NAMALWA (cell line): Measurements from ENCODE around the gene MEGF11.

Experiments
- DNase-seq: peaks from one replicate; pipeline ENCODE4 v3.0.0-alpha.2; 2015; ENCODE audit warnings: low spot score

MEGF11 gene

DNA sequence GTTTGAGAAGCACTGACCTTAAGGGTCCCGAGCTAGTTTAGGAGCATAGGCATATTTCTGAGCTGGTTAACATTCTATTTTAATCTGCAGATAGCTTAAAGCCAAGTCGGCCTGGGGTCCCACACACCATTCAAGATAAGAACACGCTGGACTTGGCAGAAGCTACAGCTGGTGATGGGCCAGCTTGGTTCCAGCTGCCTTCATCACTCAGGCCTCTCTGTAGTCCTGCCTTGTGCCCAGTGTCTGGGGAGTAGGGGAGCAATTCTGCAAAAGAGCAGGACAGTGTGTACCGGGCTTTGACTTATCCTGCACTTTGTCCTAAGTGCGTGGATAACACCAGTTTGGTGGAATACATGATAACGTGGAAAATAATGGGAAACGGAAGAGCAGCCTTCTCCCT is 164.5 kb downstream of the MEGF11 start:
- DNase-seq = no peak

DNA sequence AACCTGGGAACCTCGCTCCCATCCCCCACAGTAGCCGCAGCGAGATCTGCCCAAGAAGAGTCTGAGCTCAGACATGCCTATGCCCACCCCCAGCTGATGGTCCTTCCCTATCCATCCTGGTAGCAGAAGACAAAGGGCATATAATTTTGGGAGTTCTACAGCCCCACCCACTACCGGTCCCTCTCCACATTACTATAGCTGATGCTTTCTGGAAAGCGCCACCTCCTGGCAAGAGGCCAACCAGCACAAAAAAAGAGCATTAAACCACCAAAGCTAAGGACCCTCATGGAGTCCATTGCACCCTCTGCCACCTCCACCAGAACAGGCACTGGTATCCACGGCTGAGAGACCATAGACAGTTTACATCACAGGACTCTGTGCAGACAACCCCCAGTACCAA is 168.4 kb downstream of the MEGF11 start:
- DNase-seq = peak; percentile 51

- no peak for DNase-seq
These were observed 168.8 kb downstream of the MEGF11 start for GRCh38 chr15:66084704-66085103.

DNA sequence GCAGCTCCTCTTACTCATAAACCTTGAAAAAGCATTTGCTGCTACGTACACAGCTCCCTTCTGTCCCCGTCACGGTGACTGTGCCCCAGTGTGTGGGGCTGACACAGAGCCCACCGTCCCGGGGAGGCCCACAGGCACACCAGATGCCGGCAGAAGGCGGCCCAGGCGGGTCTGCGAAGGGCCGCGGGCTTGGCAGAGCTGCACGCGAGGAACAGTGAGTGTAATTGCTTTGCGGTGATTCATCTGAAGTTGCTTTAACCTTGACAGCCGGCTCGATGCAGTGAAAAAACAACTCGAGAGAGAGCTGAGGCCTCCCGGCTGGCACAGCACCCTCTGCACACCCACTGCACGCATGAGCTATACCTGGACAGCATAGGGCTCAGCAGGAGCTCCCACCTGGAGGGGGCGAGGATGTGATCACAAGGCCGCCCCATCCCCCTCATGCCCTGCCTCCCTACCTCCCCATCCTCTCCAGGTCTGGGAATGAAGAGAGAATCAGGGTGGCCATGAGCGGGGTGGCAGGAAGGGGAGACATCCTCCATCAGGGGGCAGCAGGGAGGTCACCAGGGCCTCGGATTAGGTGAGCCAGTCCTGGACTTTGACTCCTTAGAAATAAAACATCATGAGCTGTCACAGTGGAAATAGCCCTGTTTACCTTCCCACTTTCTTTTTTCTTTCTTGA is 172.7 kb downstream of the MEGF11 start:
- no peak for DNase-seq

GRCh38 chr15:66078929-66079275 is 174.6 kb downstream of the MEGF11 start:
- no peak for DNase-seq

DNA sequence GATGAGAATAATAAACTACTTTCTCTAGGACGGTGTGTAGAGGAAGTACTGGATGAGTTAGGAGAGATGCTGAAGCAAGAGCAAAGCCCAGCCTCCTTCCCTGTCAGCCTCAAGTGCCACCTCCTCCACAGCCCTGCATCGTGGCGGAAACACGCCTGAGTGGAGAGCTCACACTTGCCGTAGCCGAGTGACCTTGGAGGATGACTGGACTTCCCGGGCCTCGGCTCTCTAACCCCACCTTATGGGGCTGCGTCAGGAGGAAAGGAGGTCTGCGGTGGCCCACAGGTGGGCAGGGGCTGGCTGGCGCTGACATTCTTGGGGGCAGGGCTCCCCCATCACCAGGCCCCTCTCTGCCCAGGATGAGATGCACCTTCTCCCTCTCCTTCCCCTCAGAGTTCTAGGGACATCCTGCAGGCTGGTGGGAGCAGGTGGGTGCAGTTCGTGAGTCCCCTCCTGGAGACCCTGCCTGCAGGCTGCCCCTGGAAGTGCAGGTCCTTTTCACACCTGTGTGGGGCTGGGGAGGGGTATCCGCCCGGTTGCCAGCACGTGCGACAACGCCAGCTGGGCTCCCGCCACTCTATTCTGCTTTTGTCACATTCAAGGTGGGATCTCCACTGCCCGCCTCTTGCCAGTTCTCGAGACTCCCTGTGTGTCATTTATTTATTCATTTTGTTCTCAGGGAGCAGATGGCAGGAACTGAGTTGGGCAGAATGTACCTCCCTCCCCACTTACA is 175.2 kb downstream of the MEGF11 start:
- DNase-seq = no peak

GRCh38 chr15:66077320-66077663 is 176.3 kb downstream of the MEGF11 start:
- no peak for DNase-seq

- DNase-seq = no peak
These were observed 176.8 kb downstream of the MEGF11 start for GRCh38 chr15:66076591-66077319.

- DNase-seq = no peak
These were observed 177.6 kb downstream of the MEGF11 start for GRCh38 chr15:66075947-66076346.

GRCh38 chr15:66072616-66073361 is 180.8 kb downstream of the MEGF11 start:
- DNase-seq = no peak

GRCh38 chr15:66071921-66072295 is 181.6 kb downstream of the MEGF11 start:
- no peak for DNase-seq

DNA sequence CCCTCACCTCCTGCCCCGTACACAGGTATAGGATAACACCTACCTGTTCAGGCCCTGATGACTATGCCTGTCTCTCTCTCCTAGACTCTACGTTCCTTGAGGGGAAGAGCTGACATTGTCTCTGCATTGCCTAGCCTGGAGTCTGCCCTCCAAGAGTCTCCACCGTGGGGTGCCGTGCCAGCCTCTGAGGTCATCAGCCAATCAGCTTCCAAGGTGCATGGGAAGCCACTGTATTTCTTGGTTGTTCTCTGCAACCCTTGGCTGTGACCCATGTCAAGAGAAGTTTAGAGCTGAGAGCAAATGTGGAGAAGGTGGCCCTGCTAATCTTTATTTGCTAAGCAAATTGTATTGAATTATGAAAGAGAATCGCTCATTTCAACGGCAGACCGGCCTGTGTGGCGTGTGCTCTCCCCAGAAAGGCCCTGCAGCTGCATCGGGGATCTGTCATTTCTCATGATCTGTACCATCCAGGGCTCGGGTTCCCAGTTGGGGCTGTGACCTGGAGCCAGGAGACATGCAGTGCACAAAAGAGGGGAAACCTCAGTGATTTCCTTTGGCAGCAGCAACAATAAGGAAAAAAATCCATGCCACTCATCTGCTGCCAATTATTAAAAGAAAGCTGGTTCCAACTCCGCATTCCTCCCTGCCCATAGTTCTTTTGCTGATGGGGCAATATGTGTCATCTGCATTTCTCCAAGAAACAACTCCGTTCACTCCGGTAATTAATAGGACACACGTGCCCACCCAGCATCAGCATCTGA is 182.2 kb downstream of the MEGF11 start:
- DNase-seq = no peak

DNA sequence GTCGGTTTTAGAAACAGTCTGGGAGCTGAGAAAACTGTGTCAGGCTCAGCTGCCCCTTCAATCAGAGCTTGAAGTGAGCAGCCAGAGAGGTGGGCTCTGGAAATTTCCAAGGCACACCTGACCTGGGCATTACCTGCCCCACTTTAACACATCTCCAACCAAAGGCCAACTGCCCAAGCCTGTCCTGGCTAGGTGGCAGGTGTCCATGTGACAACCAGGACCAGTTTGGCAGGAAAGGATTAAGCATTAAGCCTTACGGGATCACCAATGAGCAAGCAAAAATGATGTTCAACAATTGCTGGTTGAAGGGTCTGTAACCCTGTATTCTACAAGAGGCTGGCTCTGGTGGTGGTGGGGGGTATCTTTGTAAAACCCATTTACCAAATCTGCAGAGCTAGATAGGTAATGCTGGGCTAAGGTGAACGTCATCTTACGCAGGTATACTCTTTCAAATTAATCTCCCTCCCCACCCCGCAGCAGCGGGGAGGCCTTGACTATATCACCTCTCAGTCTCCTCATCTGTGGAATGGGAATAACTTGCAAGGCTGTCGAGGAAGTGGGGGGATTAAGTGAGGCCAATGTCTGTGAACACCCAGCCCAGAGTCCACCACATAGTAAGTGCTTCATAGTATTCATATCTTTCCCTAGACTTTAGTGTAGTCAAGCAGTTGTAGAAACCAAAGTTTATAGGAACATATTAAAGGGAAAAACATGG is 183.2 kb downstream of the MEGF11 start:
- no peak for DNase-seq

DNA sequence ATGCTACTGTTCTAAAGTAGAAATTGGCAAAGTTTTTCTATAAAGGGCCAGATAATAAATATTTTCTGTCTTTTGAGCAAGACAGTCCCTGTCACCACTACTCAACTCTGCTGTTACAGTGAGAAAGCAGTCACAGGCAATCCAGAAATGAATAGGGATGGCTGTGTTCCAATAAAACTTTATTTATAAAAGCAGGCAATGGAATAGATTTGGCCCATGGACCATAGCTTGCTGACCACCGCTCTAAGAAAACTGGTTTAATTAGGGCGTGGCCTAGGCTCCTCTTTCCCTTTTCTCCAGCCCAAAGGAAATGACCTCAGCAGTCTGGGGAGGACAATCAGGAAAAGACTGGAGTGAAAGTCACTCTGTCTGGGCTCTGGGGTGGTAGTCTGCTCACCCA is 183.8 kb downstream of the MEGF11 start:
- DNase-seq = no peak

GRCh38 chr15:66068801-66069200 is 184.7 kb downstream of the MEGF11 start:
- no peak for DNase-seq

- DNase-seq = no peak
These were observed 185.9 kb downstream of the MEGF11 start for GRCh38 chr15:66067687-66068086.

DNA sequence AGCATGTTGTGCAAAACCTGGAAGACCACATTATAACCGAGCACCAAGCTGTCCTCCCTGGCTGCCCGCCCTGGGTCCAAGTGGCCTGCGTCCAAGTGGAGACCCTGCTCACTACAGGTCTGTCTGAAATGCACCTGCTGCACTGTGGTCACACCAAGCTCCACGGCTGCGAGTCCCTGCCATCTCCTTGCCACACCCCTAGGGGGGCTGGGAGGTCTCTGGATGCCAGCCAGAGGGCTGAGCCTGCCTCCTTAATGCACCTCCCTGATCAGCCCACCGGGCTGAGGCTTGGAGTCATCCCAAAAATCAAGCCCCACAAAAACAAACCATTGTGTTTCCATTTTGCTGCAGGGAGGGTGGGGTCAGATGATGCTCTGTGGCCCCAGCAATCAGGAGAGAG is 187.1 kb downstream of the MEGF11 start:
- no peak for DNase-seq

- DNase-seq = no peak
These were observed 187.5 kb downstream of the MEGF11 start for GRCh38 chr15:66066005-66066404.

DNA sequence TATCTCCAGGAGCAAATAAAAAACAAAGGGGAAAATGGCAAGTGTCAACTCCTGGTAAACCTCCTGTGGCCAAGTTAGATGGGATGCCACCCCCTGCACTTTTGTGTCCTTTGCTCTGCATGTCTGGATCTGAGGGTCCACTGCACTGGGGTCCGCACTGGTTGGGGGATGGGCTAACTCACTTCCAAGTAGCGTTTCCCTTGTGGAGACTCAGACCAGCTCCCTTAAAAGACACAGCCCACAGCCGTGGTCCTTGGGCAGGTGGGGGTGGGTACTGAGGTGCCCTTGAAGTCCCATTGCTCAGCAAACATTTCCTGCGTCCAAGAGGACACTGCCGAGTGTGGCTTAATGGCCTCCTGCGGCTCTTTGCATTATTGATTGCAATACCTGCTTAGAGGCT is 188.2 kb downstream of the MEGF11 start:
- no peak for DNase-seq

GRCh38 chr15:66063147-66063546 is 190.4 kb downstream of the MEGF11 start:
- DNase-seq = no peak

- no peak for DNase-seq
These were observed 196.5 kb downstream of the MEGF11 start for GRCh38 chr15:66057089-66057488.
